IMR-90 (cell line): Measurements from ENCODE around the gene GATA2.

Source experiments
- CEBPB ChIP-seq: IDR thresholded peaks from 2 replicates; pipeline ENCODE4 v1.6.1; 2012; ENCODE audit warnings: low read depth, low read length, improper control_type of control experiment
- CTCF ChIP-seq: conservative IDR thresholded peaks from 2 replicates; pipeline ENCODE4 v1.5.1; 2012; ENCODE audit warnings: mild to moderate bottlenecking, low read depth, low read length, improper control_type of control experiment
- ELK1 ChIP-seq: fragments of 150-350 bp; IDR thresholded peaks from 2 replicates; pipeline ENCODE4 v1.6.1; 2016; ENCODE audit warnings: low read depth, mild to moderate bottlenecking, low read length, moderate library complexity, borderline replicate concordance
- FOS ChIP-seq: fragments of 150-350 bp; IDR thresholded peaks from 2 replicates; pipeline ENCODE4 v1.6.1; 2016; ENCODE audit warnings: low read depth, low read length
- MAFK ChIP-seq: IDR thresholded peaks from 2 replicates; pipeline ENCODE4 v1.6.1; 2012; ENCODE audit warnings: low read depth, low read length, improper control_type of control experiment
- POLR2A ChIP-seq: IDR thresholded peaks from 2 replicates; pipeline ENCODE4 v1.6.1; 2012; ENCODE audit warnings: mild to moderate bottlenecking, low read depth, low read length
- RAD21 ChIP-seq: IDR thresholded peaks from 2 replicates; pipeline ENCODE4 v1.6.1; 2012; ENCODE audit warnings: low read length, improper control_type of control experiment
- SMC3 ChIP-seq: fragments of 150-350 bp; IDR thresholded peaks from 2 replicates; pipeline ENCODE4 v1.6.1; 2016; ENCODE audit warnings: low read depth, mild to moderate bottlenecking, antibody characterized with exemption, low read length, moderate library complexity
- USF2 ChIP-seq: fragments of 150-350 bp; IDR thresholded peaks from 2 replicates; pipeline ENCODE4 v1.6.1; 2017; ENCODE audit warnings: mild to moderate bottlenecking, antibody characterized with exemption, low read length, low read depth

- TF ChIP-seq USF2 (no peak), POLR2A (no peak), SMC3 (no peak), CTCF (no peak), RAD21 (no peak), ELK1 (no peak), CEBPB (no peak), FOS (no peak), MAFK (no peak)
These were observed 48.2 kb upstream of the GATA2 start for GRCh38 chr3:128541246-128541645.
